Measurements from ENCODE around the gene MUC20.
"Not testable (repeated sequence)": the region's sequence is repeated elsewhere in the genome, so short reads cannot be mapped to it uniquely, and the experiment has no call there.

MUC20 gene

DNA sequence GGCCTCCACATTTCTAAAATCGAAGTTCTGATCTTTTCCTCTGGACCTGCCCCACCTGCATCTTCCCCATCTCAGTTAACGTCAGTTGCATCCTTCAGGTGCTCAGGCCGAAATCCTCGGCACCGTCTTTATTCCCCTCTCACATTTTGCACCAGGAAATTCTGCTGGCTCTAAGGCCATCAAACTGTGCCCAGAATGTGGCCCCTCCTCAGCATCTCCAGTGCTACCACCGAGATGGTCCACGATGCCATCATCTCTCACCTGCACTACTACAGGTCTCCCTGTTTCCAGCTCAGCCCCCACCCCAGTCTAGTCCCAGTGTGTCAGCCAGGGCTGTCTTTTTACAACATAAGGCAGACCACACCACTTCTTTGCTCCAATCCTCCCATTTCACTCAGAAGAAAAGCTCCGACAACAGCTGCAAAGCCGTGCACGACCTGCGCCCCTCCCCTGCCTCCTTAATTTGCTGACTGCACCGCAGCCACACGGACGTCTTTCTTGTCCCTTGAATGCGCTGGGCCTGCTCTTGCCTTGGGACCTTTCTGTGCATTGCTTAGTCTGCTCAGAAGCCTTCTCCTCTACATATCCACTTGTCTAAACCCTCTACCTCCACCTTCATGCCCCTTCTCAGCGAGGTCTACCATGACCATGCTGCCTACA, 14.4 kb downstream of the MUC20 start:
- TF ChIP-seq, protein P1, sequence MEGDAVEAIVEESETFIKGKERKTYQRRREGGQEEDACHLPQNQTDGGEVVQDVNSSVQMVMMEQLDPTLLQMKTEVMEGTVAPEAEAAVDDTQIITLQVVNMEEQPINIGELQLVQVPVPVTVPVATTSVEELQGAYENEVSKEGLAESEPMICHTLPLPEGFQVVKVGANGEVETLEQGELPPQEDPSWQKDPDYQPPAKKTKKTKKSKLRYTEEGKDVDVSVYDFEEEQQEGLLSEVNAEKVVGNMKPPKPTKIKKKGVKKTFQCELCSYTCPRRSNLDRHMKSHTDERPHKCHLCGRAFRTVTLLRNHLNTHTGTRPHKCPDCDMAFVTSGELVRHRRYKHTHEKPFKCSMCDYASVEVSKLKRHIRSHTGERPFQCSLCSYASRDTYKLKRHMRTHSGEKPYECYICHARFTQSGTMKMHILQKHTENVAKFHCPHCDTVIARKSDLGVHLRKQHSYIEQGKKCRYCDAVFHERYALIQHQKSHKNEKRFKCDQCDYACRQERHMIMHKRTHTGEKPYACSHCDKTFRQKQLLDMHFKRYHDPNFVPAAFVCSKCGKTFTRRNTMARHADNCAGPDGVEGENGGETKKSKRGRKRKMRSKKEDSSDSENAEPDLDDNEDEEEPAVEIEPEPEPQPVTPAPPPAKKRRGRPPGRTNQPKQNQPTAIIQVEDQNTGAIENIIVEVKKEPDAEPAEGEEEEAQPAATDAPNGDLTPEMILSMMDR (IDR thresholded peaks at IDR 0.05; ENCODE audit: low read depth, low read length), result no peak
- H3K36me3 ChIP-seq, result no peaks in the 10 kb centered on the region
- no peak overlapping the region for H3K4me3 ChIP-seq (ENCODE audit: low read depth, low read length)
- DNase-seq, result no peak
- no peaks in the 10 kb centered on the region for H3K9me3 ChIP-seq (ENCODE audit: severe bottlenecking)
- H3K27me3 ChIP-seq (ENCODE audit: insufficient read depth, low read depth, severe bottlenecking), result no peaks in the 10 kb centered on the region
- no peak overlapping the region for H3K27ac ChIP-seq

DNA sequence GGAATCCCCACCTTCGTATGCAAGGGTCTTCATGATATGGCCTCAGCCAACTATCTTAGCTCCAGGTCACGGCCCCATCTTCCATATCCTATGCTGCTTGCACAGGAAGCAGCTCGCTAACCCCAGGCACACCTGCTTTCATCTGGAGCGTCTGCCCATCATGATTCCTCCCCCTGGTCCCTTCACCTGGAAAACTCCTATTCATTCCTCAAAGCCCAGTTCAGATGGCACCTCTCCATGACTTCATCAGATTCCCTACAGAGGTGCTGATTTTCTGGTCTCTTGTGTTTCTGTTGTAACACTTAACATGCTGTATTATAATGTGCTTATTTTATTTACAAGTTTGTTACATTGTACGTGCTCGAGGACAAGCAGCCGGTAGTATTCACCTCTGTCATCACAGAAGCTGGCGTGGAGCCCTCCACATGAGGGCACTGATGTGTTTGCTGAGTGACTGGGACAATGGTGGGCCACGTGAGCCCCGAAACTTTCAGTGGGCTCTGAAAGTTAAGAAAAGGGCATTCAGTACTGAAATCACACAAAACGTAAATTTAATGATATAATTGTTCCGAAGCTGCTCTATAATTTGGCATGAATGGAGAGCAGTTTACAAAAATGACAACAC, 16.2 kb downstream of the MUC20 start:
- no peak for DNase-seq
- Histone ChIP-seq H3K36me3 (no peaks in the 10 kb centered on the region), H3K27me3 (ENCODE audit: insufficient read depth, low read depth, severe bottlenecking) (no peaks in the 10 kb centered on the region), H3K27ac (no peak overlapping the region), H3K9me3 (ENCODE audit: severe bottlenecking) (no peaks in the 10 kb centered on the region), H3K4me3 (ENCODE audit: low read depth, low read length) (no peak overlapping the region)
- TF ChIP-seq, protein P1 (IDR thresholded peaks at IDR 0.05; ENCODE audit: low read depth, low read length), result no peak

DNA sequence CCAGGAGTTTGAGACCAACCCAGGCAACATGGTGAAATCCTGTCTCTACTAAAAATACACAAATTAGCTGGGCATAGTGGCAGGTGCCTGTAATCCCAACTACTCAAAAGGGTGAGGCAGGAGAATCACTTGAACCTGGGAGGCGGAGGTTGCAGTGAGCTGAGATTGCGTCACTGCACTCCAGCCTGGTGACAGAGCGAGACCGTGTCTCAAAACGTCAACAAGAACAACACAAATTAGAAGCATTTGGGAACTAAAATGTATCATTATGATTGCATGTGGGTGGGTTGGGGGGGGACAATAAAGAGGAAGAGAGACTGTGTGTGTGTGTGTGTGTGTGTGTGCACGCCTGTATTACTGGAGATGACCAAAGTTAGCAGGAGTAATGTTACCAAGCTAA, 17.0 kb downstream of the MUC20 start:
- not testable (repeated sequence) for H3K27ac ChIP-seq; DNase-seq; H3K27me3 ChIP-seq (ENCODE audit: insufficient read depth, low read depth, severe bottlenecking); H3K9me3 ChIP-seq (ENCODE audit: severe bottlenecking); H3K36me3 ChIP-seq; H3K4me3 ChIP-seq (ENCODE audit: low read depth, low read length)

DNA sequence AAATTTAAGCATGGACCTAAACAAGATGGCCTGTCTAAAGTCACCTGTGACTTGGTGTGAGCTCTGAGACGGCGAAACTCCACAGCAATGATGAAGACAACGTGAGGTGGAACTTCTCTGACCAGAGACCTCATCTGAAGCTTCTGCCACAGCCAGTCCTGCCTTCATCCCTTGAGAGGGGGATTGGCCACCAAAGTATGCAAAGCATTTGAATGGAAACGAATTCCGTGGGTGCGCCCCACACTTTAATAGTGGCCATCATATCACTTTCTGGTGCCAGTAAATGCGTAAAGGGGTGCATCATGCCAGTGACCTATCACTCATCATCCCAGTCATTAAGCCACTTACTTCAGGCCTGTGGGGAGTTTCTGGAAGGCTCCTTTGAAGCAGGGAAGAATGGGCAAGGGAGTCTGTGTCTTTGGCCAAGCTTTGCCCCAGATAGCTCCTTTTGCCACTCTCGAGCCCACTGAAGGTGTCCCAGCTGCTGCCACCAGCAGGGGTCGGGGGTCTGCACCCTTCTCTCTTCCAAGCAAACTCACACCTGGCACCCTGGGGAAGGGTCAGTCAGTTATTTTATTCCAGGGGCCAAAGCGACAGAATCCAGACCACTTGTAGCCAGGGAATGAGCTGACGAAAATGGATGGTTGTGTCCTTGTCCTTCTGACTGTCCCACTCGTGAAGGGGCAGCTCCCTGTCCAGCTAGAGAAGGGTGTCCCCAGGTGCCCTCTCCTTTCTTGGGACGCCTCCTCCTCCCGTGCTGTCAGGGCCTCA, 17.7 kb downstream of the MUC20 start:
- no peak for DNase-seq

DNA sequence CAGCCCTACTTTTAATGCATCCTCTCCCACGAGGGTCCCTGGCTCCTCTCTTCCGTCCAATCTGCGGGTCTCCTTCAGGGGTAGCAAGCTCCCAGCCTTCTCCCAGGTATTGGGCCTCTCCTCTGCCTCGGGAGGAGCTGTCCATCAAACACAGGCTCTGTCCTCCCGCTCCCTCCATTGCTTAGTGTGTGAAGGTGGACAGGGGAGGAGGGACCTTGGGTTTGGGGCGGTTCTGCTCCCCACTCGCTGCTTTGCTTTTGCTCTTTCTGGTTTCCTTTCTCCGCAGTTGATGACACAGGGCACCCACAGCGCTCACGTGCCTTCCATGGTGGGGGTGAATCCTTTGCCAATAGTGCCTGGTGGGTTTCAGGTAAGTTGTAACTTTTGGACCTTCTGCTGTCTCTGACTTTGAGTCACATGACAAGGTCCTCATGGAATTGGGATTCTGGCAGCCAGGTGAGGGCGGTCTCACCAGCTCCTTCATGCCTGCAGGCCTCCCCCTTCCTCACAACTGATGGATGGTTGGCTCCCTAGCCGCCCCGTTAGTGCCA, 18.9 kb downstream of the MUC20 start:
- Histone ChIP-seq H3K27me3 (ENCODE audit: insufficient read depth, low read depth, severe bottlenecking) (no peaks in the 10 kb centered on the region), H3K36me3 (no peaks in the 10 kb centered on the region), H3K4me3 (ENCODE audit: low read depth, low read length) (no peak overlapping the region), H3K27ac (no peak overlapping the region), H3K9me3 (ENCODE audit: severe bottlenecking) (no peaks in the 10 kb centered on the region)
- TF ChIP-seq, protein P1 (IDR thresholded peaks at IDR 0.05; ENCODE audit: low read depth, low read length), result no peak
- no peak for DNase-seq

More for the DNA sequence above, 17.7 kb downstream of the MUC20 start:
- no peak overlapping the region for H3K4me3 ChIP-seq (ENCODE audit: low read depth, low read length)
- no peak overlapping the region for H3K27ac ChIP-seq
- no peaks in the 10 kb centered on the region for H3K27me3 ChIP-seq (ENCODE audit: insufficient read depth, low read depth, severe bottlenecking)
- H3K9me3 ChIP-seq (ENCODE audit: severe bottlenecking), result no peaks in the 10 kb centered on the region
- H3K36me3 ChIP-seq, result no peaks in the 10 kb centered on the region
- TF ChIP-seq, protein P1 (IDR thresholded peaks at IDR 0.05; ENCODE audit: low read depth, low read length), result no peak

DNA sequence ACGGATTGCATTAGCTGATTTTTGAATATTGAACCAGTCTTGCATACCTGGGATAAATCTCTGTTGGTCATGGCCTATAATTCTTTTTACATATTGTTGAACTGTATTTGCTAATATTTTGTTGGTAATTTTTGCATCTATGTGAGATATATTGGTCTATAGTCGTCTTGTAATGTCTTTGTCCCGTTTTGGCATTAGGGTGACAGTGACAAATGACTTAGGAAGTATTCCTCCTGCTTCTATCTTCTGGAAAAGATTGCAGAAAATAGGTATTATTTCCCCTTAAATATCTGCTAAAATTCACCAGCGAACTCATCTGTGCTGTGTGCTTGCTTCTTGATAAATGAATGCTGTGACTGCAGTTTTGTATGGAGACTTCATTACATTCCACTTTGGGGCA, 23.7 kb downstream of the MUC20 start:
- no peak for DNase-seq
- TF ChIP-seq, protein P1 (IDR thresholded peaks at IDR 0.05; ENCODE audit: low read depth, low read length), result no peak
- H3K27ac ChIP-seq, result no peak overlapping the region
- H3K4me3 ChIP-seq (ENCODE audit: low read depth, low read length), result no peak overlapping the region
- no peaks in the 10 kb centered on the region for H3K9me3 ChIP-seq (ENCODE audit: severe bottlenecking)
- H3K27me3 ChIP-seq (ENCODE audit: insufficient read depth, low read depth, severe bottlenecking), result no peaks in the 10 kb centered on the region
- H3K36me3 ChIP-seq, result no peaks in the 10 kb centered on the region

Measured in WERI-Rb-1 (cell line).